Fibroblast of peridontal ligament (primary cell): ENCODE measurements around the gene BTBD1.

Experiments
- DNase-seq: peaks from one replicate; pipeline ENCODE4 v3.0.0-alpha.2; 2010; ENCODE audit errors: extremely low read depth

BTBD1 gene

DNA sequence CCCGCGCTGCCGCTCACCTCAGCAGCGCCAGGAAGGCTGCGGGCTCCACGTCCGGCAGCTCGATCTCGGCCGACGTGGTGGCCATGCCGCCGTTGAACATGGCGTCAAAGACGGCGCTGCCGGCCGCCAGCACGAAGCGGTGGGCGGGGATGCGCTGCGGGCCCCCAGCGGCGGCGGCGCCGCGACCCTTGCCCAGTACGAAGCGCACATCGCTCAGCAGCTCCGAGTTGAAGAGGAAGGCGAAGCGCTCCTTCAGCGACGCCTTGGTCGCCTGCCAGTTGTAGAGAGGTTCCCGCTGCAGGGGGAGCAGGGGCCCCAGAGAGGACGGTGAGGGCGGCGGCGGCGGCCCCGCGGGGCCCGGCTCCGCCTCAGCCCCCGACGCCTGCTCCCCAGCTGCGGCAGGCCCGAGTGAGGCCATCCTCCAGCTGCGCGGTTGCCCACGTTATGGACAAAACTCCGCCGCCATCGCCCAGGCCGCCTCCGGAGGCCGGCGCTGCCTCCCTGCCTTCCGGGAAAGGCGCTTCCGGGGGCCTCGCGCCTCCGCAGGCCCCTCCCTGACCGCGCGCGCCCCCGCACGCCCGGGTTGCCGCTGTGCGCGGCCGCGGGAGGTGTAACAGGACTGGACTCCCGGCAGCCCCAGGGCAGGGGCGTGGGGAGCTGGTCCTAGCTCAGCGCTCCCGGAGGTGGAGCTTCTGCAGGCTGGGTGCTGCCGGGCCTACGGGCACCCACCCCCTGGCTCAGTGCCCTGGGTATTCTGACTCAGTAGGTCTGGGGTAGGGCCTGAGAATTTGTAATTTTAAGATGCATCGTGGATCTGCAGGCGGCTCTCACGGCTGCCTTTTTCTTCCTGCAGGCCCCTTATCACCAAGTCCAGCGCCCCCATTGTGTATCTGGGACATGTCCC, at the start of gene BTBD1:
Gene BTBD1, minus strand, starts transcription at position 519 of the 904 bp plus-strand sequence. Its CDS starts 101 bp downstream, at position 418.
- peak; percentile 94 for DNase-seq

DNA sequence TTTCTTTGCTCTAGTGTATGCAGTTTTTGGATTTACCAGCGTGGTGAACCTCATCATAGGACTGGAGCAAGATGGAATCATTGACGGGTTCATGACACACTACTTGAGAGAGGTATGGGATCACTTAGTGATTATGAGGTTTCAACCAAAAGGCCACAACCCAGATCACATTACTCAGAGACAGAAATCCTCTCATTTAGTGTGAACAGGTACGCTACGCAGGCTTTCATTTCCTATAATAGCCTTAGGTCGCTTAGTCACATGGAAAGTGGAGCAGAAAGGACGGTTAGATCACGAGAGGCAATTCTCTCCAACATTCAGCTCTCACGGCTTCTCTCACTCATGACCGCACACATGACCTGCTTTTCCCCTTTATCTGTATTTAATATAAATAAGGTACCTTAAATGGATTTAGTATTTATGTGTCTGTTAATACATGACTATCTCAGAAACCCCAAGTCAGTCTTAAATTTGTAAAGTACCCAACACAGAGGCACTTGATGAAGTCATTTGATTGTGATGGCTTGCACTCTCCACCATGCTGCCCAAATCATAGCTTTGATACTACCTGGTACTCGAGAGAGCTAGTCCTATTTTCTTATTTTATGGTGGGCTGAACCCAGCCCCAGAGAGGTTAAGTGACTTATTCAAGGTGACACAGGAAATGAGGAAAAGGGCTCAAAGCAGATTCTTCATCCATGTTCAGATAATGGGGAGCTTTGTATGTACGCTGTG, 48.9 kb upstream of the BTBD1 start:
- DNase-seq = no peak

DNA sequence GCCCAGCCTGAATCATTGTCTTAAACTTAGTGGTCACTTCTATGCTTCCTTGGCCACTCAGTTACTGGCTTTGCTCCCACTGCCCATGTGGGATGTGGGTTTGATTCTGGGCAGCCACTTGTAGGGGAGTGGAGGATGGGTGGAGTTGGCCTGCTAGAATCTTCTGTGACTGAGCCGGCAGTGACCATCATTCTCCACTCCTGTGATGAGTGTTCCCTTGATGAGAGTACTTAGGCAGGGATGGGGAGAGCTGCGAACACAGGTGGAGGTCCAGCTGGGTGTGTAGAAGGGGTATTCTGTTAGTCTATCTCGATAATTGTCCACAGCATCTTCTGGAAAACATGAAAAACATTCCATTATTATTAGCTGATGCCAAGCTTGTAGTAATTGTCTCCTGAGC, 48.4 kb upstream of the BTBD1 start:
- no peak for DNase-seq

DNA sequence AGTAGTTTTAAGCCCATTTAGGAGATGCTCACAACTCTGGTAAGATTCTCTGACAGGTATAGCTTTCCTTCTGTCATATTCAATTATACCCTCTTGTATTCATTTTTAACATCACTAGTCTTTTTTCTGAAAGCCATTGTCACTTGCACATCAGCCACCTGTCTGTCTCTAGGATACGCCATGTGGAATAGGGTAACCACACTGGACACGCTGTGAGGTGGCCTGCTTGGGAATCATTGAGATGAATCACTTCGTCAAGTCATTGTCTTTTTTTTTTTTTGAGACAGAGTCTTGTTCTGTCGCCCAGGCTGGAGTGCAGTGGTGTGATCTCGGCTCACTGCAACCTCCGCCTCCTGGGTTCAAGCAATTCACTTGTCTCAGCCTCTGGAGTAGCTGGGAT, 47.8 kb upstream of the BTBD1 start:
- no peak for DNase-seq

DNA sequence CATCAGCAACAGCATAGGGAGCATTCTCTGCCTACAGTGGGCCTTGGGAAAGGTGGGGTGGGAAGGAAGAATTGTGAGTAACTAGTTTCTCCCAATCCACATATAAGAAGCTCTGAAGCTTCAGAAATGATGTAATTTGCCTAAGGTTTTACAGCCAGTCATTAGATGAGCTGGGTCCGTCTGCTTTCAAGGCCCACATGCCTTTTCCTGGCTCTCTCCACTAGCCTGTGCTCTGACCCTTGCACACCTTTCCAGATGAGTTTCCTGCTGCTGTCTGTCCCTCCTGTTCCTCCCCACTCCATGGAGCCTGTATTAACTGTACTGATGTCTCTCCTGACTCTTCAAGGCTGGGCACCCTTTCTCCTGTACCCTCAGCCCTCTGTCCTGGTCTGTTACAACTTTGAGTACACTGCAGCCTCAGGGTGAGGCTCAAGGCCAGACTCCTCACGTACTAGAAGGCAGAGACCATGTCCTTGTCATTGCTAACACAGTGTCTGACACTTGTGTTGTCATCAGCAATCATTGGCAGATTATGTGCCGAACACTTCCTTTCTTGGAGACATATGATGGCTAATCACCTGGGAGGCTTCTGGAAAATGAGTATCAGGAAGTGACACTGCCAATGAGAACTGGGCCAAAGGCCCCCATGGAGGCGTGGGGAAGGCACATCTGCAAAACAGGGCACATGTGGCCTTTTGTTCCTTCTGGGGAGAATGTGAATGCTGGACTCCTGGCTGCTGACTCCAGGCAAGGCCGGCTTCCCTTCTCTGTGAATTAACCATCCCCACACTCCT, 47.0 kb upstream of the BTBD1 start:
- DNase-seq = no peak

DNA sequence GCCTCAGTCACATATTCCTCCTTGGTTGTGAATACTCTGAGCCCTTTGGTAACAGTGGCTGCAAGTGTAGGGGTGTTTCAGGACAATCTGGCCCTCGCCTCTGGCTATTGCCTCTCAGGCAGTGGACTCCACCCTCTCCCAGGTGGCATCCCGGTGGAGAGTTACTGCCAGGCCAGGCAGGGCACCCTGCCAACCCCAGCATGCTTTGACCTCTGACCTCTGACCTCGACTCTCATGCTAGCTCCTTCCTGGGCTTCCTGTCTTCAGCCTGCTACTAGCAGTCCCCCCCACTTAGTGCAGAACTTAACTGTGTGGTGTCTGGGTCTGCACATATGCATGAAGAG, 45.9 kb upstream of the BTBD1 start:
- no peak for DNase-seq

DNA sequence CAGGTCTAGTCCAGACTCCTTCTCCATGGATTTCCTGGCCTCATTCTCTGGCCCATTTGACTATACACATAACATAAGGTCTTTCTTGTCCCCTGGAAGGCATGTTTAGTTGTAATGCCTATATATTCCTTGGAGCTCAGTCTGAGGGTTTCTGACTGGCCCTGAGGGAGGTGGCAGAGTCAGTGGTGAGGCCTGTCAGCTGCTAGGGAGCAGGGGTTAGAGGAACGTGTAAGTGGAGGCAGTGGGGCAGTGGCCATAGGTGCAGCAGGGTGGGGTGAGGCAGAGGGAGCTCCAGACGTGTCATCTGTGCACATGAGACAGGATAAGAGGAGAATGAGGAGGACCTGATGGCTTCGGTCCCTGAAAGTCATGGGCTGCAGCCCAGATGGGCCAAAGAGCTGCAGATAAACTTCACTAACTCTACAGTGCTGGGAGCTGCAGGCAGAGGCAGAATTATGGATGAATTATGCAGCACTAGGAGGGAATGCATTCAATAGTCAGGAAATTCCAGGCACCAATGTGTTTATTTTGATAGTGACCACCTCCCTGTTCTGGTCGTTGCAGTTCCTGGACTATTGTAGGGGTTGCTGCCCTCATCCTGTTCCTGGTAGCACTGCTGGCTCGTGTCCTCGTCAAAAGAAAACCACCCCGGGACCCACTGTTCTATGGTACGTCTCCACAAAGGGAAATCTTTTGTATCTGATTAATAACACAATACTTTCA, 45.3 kb upstream of the BTBD1 start:
- DNase-seq = peak; percentile 79

DNA sequence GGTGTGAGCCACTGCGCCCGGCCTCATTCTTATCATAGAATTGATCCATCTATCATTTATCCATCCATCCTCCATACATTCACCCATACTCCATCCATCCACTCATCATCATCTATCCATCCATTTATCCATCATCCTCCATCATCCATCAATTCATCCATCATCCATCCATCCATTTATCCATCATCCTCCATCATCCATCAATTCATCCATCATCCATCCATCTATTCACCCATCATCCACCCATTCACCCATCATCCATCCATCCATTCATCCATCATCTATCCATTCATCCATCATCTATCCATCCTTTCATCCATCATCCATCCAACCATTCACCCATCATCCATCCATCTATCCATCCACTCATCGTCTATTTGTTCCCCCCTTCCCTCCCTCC, 44.1 kb upstream of the BTBD1 start:
- DNase-seq = no peak

DNA sequence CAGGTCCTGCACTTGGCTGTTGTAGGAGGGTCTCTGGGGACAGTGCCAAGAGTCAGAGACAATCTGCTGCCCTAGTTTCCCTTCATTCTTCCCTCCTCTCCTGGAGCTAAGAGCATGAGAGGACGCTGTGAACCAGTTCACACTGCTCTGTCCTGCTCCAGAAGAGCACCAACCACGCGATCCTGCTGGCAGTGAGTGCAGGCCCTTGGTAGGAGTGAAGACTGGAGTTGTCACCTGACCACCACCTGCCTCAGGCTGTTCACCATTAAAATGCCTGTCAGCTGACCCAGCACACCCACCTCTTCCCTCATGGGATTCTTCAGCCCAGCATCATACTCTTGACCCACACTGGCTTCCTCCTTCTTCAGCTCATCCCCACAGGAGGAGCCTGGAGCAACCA, 43.3 kb upstream of the BTBD1 start:
- no peak for DNase-seq

DNA sequence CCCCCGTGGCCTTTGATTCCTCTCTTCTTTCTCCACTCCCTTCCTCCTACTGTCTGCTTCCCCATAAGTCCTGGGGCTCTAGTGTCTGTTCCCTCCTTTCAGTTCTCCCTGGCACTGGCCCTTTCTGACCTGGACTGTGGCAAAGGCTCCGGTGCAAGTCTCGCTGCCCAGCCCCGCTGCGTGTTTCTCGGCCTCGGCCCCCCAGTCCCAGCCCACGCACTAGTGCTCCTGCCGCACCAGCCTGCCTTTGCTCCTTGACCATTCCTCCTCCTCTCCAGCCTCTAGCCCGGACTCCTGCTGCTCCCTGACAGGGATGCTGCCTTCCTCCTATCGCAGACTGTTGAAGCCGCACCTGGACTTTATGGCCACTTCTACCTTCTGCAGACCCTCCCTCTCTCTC, 42.5 kb upstream of the BTBD1 start:
- DNase-seq = no peak

DNA sequence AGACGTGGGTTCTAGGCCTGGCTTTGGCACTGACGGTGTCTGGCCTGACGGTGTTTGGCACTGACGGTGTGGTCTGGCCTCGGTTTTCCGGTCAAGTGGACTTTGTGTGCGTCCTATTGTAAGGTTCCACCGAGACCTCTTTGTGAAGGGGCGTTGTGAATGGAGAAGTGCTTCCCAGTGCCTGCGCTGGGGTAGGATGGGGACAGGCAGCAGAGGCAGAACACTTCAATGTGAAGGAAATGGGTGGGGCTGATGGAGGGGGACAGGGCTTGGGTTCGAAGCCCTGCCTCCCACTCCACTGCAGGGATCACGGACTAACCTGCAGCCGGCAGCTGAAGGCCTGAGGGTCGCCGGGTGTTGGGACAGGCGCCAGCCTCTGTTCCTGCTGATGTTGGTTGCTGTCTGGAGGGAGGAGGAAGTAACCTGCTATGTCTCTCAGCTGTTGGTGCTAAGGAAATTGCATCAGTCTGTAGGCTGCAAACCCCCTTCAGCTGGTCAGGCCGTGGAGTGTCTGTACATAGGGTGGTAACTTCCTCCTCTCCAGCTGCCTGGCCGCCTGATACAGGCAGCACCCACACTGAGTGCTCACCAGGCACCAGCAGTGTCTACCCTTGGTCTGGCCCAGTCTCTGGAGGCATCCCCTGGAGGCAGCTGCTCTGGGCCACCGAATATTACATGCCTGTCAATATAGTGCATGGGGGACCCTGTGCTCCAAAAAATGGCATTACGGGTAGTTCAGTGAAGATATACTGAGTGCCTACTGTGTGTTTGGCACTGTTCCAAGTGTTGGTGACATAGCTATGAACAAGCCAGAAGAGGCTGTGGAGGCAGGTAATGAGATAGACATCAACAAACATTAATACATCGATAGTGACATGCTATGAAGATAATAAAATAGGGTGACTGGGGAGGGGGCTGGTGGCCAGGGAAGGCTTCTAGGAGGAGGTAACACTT, 41.5 kb upstream of the BTBD1 start:
- DNase-seq = no peak

DNA sequence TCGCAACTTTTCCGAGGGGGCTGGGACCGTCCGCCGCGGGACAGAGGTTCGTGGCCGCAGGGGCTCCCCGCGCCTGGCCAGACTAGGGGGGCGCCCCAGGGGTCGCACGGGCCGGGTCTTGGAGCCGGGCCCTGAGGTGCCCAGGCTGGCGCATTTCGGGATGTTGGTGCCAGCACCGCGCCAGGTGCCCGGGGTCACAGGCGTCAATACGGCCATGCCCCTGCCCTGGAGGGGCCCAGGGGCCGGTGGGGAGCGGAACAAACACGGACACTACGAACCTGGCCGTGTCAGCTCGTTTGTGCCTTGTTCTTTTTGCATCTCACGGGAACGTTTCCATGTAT, 40.8 kb upstream of the BTBD1 start:
- DNase-seq = no peak

DNA sequence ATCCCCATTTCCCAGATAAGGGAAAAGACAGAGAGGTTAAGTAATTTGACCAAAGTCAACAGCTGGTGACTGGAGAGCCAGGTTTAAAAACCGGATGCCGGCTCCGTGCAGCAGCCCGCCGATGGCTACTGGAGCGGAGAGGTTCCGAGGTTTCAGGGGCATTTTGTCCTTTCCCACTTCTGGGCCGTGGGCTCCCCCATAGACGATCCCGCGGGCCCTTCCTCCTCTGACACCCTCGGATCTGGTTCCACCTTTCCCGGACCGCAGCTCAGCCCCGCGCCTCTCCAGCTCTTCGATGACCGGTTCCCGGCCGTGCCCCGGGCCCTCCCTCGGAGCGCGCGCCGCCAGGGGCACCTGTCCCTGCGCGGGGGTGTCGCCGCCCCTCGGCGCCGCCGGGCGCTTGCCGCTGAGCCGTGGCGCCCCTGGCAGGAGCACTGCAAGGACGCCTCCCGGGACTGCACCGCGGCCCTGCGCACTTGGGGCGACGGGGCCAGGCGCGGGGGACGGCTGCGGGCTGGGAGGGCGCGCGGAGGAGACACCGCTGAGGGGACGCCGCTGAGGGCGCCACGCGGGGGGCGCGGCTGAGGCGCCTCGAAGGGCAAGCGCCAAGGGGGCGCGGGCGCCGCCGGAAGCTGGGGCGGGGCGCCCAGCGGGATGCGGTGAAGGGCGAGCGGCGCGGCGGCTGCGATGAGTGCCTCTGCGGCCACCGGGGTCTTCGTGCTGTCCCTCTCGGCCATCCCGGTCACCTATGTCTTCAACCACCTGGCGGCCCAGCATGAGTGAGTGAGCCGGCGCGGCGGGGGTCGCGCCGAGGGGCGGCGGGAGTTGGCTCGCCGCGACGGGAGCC, 40.2 kb upstream of the BTBD1 start, which contains the start of gene TM6SF1:
Gene TM6SF1, plus strand, starts transcription at position 652 of the 847 bp plus-strand sequence. Its CDS starts 36 bp downstream, at position 688.
- DNase-seq = no peak

DNA sequence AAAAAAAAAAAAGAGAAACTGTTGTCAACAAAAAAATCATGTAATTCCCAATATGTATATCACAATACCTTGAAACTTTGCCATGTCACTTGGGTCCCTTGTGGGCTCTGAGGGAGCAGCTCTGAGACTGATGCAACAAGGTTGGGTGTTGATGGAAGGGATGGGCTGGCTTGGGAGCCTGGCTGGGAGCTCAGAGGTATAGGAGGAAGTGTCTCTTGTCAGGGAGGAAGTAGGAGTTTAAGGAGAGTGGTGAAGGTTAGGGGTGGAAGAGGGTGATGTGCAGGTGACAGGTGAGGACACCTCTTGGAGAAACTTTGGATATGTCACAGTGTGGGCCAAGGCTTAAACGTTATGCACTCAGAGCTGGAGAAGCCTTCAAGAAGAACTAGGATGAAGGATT, 38.4 kb upstream of the BTBD1 start:
- DNase-seq = no peak

DNA sequence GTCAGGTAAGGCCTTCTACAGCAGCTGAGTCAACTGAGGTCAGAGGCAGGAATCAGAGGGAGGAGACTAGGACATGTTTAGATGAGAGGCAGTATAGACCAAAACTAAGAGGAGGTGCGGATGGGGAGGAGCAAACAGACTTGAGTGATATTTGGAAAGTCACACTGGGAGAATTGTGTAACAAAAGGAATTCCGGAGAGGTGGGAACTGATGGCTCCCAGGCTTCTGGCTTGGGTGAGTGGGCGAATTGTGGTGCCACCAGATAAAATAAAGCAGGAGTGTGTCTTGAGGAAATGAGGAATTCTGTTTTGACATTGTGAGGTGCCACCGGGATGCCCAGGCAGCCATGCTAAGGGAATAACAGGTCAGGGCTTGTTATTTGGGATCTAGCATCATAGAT, 37.1 kb upstream of the BTBD1 start:
- DNase-seq = no peak

DNA sequence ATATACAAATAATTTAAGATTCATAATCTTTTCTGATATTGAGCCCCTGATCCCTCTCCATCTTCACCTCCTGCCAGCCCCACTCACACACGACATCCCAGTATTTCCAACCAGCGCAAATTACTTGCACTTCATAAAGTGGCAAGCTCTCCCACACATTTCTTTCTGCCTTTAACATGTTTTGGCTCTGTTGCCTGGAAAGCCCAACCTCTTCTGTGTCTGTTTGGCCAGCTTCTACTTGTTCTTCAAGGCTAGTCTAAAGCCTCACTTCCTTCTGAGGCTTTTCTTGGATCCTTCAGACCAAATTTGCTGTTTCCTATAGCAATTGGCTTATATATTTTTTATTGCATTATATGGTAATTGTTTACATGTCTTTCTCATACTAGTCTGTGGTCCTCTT, 35.3 kb upstream of the BTBD1 start:
- no peak for DNase-seq

DNA sequence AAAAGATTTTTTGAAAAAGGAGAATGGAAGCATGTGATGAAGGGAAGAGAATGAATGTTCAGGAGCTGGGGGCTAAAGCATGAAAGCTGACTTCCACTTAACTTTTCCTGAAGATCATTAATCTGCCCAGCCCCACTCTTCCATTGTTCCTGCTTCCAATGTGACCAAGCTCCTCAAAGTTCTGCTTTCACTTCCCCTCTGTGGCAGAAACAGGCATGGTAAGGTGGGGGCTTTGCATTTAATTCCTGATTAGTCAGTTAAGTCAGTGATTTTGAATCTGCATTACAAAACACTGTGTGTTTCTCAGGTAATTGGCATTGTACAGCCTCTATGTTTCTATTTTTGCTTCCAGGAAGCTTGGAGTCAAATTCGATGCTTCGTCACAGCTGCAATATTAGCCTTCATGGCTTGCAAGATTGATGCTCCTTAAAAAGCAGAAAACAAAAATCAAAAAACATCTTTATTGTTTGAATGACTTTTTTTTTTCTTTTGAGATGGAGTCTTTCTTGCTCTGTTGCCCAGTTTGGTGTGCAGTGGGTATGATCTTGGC, 33.1 kb upstream of the BTBD1 start:
- no peak for DNase-seq

DNA sequence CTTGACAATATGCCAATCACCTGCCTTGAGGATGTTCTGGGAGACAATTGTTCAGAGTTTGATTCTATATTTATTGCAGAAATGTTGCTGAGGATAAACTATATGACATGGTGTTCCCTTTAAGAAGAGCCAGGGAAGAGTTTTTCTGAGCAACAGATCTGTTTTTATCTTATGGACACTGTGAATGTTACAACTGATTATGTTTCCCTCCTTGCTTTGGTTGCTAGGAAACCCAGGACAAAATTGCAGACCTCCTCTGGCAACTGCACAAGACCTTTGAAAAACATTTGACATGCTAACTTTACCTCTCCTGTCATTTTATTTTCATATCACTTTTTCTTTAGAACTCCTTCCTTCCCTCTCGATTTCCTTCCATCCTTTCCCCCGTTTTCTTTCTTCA, 32.2 kb upstream of the BTBD1 start:
- no peak for DNase-seq

DNA sequence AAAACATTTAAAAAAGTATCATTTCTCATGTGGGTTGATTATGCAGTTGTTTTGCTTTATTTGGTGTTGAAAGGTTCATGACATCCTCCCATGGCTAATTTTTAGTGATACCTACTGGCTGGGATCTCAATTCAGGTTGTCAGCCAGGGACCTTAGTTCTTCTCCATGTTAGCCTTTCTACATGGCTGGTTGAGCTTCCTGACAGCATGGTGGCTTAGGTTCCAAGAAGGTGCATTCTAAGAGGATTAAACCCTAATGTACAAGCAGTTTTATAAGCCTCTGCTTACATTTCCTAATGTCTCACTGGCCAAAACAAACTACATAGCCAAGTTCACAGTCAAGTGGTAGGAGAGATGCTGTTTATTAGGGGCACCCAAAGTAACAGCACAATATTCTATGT, 31.0 kb upstream of the BTBD1 start:
- no peak for DNase-seq
